H1 (cell line): ENCODE measurements around the gene PHF13. TPM values are rescaled to one million over a fixed set of nuclear protein-coding genes. Genes with fewer than 3 reads are reported as not detected.

Experiments used
- CHD7 ChIP-seq: fragments of 300-600 bp; sonication (generic); IDR thresholded peaks from 2 replicates; pipeline ENCODE4 v1.7.1; 2012; ENCODE audit warnings: low read length, moderate library complexity, mild to moderate bottlenecking, inconsistent platforms; ENCODE audit not compliant: insufficient replicate concordance
- HDAC6 ChIP-seq: IDR thresholded peaks from one replicate; pipeline ENCODE4 v1.7.1; 2012; ENCODE audit warnings: low read depth, mild to moderate bottlenecking, inconsistent platforms, low read length, moderate library complexity
- TAF7 ChIP-seq: optimal IDR thresholded peaks from 2 replicates; pipeline ENCODE3; 2011; ENCODE audit warnings: low read depth, mild to moderate bottlenecking, inconsistent platforms, low read length, moderate library complexity, borderline replicate concordance
- USF2 ChIP-seq: IDR thresholded peaks from 2 replicates; pipeline ENCODE4 v1.6.1; 2011; ENCODE audit warnings: low read length, improper control_type of control experiment
- polyA plus RNA-seq, 7 experiments: library from polyadenylated mRNA; depleted of rRNA in 3 of 7; stranded (reverse) in 5 of 7; unstranded in 2 of 7; fragments of >200 nt in 5 of 7; fragments of 200-250 nt in 2 of 7; gene quantifications; 1 replicate in 5 of 7; 2 replicates in 1 of 7; 4 replicates in 1 of 7; pipeline versions ENCODE4 v1.2.1 to v1.2.3, GENCODE V29; 2011 to 2013; ENCODE audit warnings: missing spikeins in 2 of 7, mixed read lengths in 2 of 7
- total RNA-seq: library from RNA; stranded (reverse); fragmentation: NEBNext Ultra II Directional; extraction: Animal tissue kit (Norgen Biotek cat#: 25700); gene quantifications from 2 replicates; pipeline ENCODE4 v1.2.1, GENCODE V29; 2021

PHF13 gene
- total and polyA plus RNA-seq, 2 of the 8 experiments (the other 6 are each of a cell fraction or from before 2014, with no cell fraction given), result 11.7 to 39.6 TPM

GRCh38 chr1:6581561-6582305 lies 31.8 kb upstream of the PHF13 start (continued):
- TF ChIP-seq USF2, result no peak
- TF ChIP-seq TAF7, result no peak
- TF ChIP-seq HDAC6, result no peak
- TF ChIP-seq CHD7, result no peak
